Right atrium auricular region (tissue), 2 donors: ENCODE data around the gene ATP2A1. TPM values are rescaled to one million over a fixed set of nuclear protein-coding genes. Genes with fewer than 3 reads are reported as not detected.
"Not testable (repeated sequence)": the region's sequence is repeated elsewhere in the genome, so short reads cannot be mapped to it uniquely, and the experiment has no call there.

Experiments
- DNase-seq: peaks from one replicate; pipeline ENCODE4 v3.0.0-alpha.2; 2019; ENCODE audit warnings: low spot score
- H3K27ac ChIP-seq, 2 donors: fragments of 200-600 bp; sonication (generic); 1 replicate in 1 of 2; 2 replicates in 1 of 2; pipeline ENCODE4 v1.5.1; 2016 to 2019
- H3K27me3 ChIP-seq, 2 donors: fragments of 200-600 bp; sonication (generic); one replicate each; pipeline versions ENCODE4 v1.5.1 to v1.6.0; 2017 to 2019
- H3K36me3 ChIP-seq: fragments of 200-600 bp; sonication (generic); one replicate; pipeline ENCODE4 v1.5.1; 2016
- H3K4me1 ChIP-seq, 2 donors: fragments of 200-600 bp; sonication (generic); one replicate each; pipeline versions ENCODE4 v1.5.1 to v1.6.0; 2017 to 2019
- H3K4me3 ChIP-seq, 2 donors: fragments of 200-600 bp; sonication (generic); 1 replicate in 1 of 2; 2 replicates in 1 of 2; pipeline ENCODE4 v1.5.1; 2017 to 2019; ENCODE audit warnings: mild to moderate bottlenecking in 1 of 2, moderate library complexity in 1 of 2
- H3K9me3 ChIP-seq, 2 donors: fragments of 200-600 bp; sonication (generic); one replicate each; pipeline ENCODE4 v1.5.1; 2019
- CTCF ChIP-seq, 2 donors: fragments of 200-600 bp; sonication (generic); IDR thresholded peaks; one replicate each; pipeline ENCODE4 v1.5.1; 2019; ENCODE audit warnings: antibody characterized with exemption in 2 of 2
- total RNA-seq, 2 donors: library from RNA; depleted of rRNA; stranded (reverse); fragments of >200 nt; gene quantifications; one replicate each; pipeline ENCODE4 v1.1.0, GENCODE V29; 2016

ATP2A1 gene
- total RNA-seq, 2 donors from 2014 or later = 0.26 TPM; not detected in 1

- Histone ChIP-seq H3K4me3 (peak overlapping the region in 1 of 2 donors; percentile 88), H3K9me3 (no peaks in the 10 kb centered on the region), H3K27ac (peak overlapping the region in 1 of 2 donors; percentile 98)
Observed at GRCh38 chr16:28865001-28865688, 13.1 kb upstream of the ATP2A1 start.

DNA sequence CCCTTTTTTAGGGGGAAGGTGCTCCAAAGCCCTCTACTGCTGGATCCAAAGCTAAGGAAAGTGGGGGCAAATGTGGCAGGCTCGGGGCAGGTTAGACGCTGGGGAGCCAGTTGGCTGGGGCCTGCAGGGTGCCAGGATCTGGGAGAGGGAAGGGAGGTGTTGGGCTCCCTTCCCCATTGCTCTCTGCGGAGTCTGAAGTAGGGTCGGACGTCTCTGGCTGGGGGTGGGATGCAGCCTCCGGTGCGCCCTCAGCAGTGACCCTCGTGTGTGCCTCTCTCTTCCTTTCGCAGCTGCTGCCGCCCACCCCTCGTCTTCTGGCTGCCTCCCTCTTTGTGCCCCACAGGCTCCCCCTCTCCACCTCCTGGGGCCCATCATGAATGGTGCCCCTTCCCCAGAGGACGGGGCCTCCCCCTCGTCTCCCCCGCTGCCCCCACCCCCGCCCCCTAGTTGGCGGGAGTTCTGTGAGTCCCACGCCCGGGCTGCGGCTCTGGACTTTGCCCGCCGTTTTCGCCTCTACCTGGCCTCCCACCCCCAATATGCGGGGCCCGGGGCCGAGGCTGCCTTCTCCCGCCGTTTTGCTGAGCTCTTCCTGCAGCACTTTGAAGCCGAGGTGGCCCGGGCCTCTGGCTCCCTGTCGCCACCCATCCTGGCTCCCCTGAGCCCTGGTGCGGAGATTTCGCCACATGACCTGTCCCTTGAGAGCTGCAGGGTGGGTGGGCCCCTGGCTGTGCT is 12.4 kb upstream of the ATP2A1 start:
- no peaks in the 10 kb centered on the region for H3K27me3 ChIP-seq
- no peak overlapping the region for H3K27ac ChIP-seq
- no peaks in the 10 kb centered on the region for H3K9me3 ChIP-seq
- peaks cover 0 to 31% of the 10 kb centered on the region in 2 donors for H3K4me1 ChIP-seq
- no peak for DNase-seq
- no peak for TF ChIP-seq CTCF (IDR thresholded peaks at IDR 0.05)
- no peak overlapping the region for H3K4me3 ChIP-seq
- H3K36me3 ChIP-seq = peaks cover 42% of the 10 kb centered on the region

More at GRCh38 chr16:28865001-28865688, 13.1 kb upstream of the ATP2A1 start:
- Histone ChIP-seq H3K27me3 (no peaks in the 10 kb centered on the region), H3K36me3 (peaks cover 35% of the 10 kb centered on the region), H3K4me1 (peaks cover 0 to 31% of the 10 kb centered on the region in 2 donors)
- no peak for DNase-seq
- no peak for TF ChIP-seq CTCF (IDR thresholded peaks at IDR 0.05)

GRCh38 chr16:28866454-28866804 is 11.9 kb upstream of the ATP2A1 start:
- DNase-seq = no peak
- Histone ChIP-seq H3K27ac (no peak overlapping the region), H3K4me1 (peaks cover 0 to 31% of the 10 kb centered on the region in 2 donors), H3K4me3 (no peak overlapping the region), H3K36me3 (peaks cover 47% of the 10 kb centered on the region), H3K9me3 (no peaks in the 10 kb centered on the region), H3K27me3 (no peaks in the 10 kb centered on the region)
- TF ChIP-seq CTCF (IDR thresholded peaks at IDR 0.05) = no peak

DNA sequence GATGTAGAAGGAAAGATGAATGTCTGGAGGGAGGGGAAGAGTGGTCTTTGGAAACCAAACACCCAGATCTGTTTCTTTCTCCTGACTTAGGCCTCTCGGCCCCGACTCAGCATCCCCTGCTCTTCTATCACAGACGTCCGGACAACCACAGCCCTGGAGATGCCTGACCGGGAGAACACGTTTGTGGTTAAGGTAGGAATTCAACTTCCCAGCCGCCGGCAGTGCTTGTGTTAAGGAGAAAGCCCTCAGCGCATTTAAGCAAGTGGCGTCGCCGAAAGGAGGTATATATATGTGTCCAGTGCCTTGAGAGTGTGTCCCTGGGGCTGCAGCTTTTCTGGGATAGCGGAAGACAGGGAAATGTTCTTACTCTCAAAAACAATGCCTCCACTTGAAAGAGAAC is 11.0 kb upstream of the ATP2A1 start:
- no peak overlapping the region for H3K27ac ChIP-seq
- no peaks in the 10 kb centered on the region for H3K9me3 ChIP-seq
- H3K27me3 ChIP-seq = no peaks in the 10 kb centered on the region
- peaks cover 54% of the 10 kb centered on the region for H3K36me3 ChIP-seq
- H3K4me3 ChIP-seq = no peak overlapping the region
- no peak for DNase-seq
- no peak for TF ChIP-seq CTCF (IDR thresholded peaks at IDR 0.05)
- peaks cover 0 to 30% of the 10 kb centered on the region in 2 donors for H3K4me1 ChIP-seq

DNA sequence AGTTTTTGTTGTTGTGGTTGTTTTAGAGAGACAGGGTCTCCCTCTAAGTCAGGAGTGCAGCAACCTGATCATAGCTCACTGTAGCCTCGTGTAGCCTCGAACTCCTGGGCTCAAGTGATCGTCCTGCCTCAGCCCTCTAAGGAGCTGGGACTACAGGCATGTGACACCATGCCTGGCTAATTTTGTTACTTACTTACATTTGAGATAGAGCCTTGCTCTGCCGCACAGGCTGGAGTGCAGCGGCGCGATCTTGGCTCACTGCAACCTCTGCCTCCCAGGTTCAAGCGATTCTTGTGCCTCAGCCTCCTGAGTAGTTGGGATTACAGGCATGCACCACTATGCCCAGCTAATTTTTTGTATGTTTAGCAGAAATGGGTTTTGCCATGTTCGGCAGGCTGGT is 10.6 kb upstream of the ATP2A1 start:
- not testable (repeated sequence) for H3K4me3 ChIP-seq, DNase-seq, H3K27ac ChIP-seq, H3K9me3 ChIP-seq, H3K27me3 ChIP-seq
- peaks cover 56% of the 10 kb centered on the region for H3K36me3 ChIP-seq
- H3K4me1 ChIP-seq = peaks cover 0 to 26% of the 10 kb centered on the region in 2 donors

DNA sequence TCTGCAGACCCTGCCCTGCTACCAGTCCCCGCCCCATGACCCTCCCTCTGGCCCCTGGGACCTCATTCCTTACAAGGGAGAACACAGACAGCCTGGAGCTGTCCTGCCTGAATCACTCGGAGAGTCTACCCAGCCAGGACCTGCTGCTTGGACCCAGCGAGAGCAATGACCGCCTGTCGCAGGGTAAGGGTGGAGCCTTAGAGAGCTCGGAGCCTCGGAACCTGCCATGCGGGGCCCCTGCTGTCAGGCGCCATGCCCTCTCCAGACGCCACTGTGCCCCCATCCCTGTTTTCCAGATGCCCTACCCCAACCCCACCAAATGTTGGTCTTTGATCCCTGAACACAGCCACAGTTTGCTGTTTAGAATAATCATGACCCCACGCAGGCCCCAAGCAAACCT is 9.1 kb upstream of the ATP2A1 start:
- Histone ChIP-seq H3K4me3 (no peak overlapping the region), H3K9me3 (no peaks in the 10 kb centered on the region), H3K36me3 (peaks cover 69% of the 10 kb centered on the region), H3K27me3 (no peaks in the 10 kb centered on the region), H3K27ac (no peak overlapping the region), H3K4me1 (peaks cover 0 to 19% of the 10 kb centered on the region in 2 donors)
- no peak for TF ChIP-seq CTCF (IDR thresholded peaks at IDR 0.05)
- DNase-seq = no peak
